ENCODE results near the gene MTMR3. TPM values are rescaled to one million over a fixed set of nuclear protein-coding genes. Genes with fewer than 3 reads are reported as not detected.

MTMR3 gene
- total and polyA plus RNA-seq, 2 experiments from 2014 or later: 12.6 to 22.2 TPM

DNA sequence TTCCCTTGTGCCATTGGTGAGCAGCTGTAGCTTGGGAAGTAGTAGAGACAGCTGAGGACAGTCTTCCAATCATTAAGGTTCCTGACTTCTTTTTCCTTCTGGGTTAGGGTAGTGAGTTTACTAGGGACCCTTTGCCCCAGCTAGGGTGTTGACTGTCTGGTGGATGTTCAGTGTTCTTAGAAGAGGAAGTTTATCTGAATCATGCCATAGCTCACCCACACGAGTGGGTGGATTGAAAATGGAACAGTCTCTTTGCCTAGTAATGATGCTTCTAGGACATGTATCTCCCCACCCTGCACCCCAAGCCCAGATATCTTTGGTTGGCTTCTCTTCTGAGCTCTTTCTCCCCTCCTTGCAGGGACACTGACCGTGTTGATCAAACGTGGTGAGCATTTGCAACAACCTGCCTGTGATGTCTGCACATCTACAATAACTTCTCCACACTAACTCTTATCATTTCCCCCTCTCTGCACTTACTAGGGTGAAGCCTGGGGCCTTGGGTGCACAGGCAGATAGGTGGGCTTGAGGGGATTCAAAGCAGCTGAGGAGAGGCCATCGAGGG, 140.2 kb downstream of the MTMR3 start:
- H3K79me2 ChIP-seq (ENCODE audit: insufficient read depth): no peaks in the 10 kb centered on the region
- in situ Hi-C loops (cut with MboI): no loop called here

DNA sequence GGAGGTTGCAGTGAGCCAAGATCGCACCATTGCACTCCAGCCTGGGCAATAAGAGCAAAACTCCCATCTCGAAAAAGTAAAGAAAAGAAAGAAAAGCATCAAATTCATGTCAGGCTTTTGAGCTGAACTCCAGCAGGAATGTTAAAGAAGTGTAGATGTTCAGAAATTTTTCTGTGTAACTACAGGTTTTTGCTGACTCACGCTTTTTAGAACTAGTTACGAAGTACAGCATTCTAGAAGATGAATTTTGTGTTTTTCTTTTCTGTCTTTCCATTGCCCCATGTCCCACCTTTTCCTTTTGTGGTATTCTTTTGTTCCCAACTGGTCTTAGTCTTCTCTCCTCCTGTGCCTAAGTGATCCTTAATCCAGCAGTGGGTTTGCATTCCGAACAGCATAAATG, 141.3 kb downstream of the MTMR3 start:
- H3K27me3 ChIP-seq (replicated peaks; ENCODE audit: insufficient read depth): no peaks in the 10 kb centered on the region
- no peak overlapping the region for H3K4me3 ChIP-seq
- peaks cover 7% of the 10 kb centered on the region; the same call in 1 of the 2 replicates for H3K4me1 ChIP-seq (ENCODE audit: insufficient read depth)
- H3K4me2 ChIP-seq (ENCODE audit: unreplicated experiment): no peak overlapping the region
- in situ Hi-C loops (cut with MboI): no loop called here
- H3K27ac ChIP-seq: no peak overlapping the region
- peaks cover 30% of the 10 kb centered on the region; the same call in 1 of the 2 replicates for H3K36me3 ChIP-seq (ENCODE audit: low read depth)
- H3F3A ChIP-seq (ENCODE audit: insufficient read depth): no peaks in the 10 kb centered on the region
- H3K9me3 ChIP-seq (ENCODE audit: low read depth): no peaks in the 10 kb centered on the region
- 89 to 96% methylated on average over 5 of the region's 5 CpGs for whole genome bisulfite sequencing, 2 experiments (ENCODE audit: low coverage in 1 of 2, low lambda C conversion rate in 2 of 2, missing lambda C conversion rate in 2 of 2)
- no peak for TF ChIP-seq EZH2 (IDR thresholded peaks at IDR 0.05; ENCODE audit: insufficient read depth, poor library complexity, severe bottlenecking)
- no peaks in the 10 kb centered on the region for H3K79me2 ChIP-seq (ENCODE audit: insufficient read depth)
- H4K20me1 ChIP-seq (ENCODE audit: insufficient read depth): no peaks in the 10 kb centered on the region
- no peak for DNase-seq
- H3K9me2 ChIP-seq (ENCODE audit: insufficient read depth): no peaks in the 10 kb centered on the region
- H3K9ac ChIP-seq: no peak overlapping the region
- H2AFZ ChIP-seq: no peak overlapping the region

More for the DNA sequence above, 140.2 kb downstream of the MTMR3 start:
- Histone ChIP-seq H3K27me3 (replicated peaks; ENCODE audit: insufficient read depth) (no peaks in the 10 kb centered on the region), H3F3A (ENCODE audit: insufficient read depth) (peaks cover 6% of the 10 kb centered on the region; the same call in 1 of the 2 replicates), H2AFZ (no peak overlapping the region), H3K9ac (no peak overlapping the region), H3K9me2 (ENCODE audit: insufficient read depth) (no peaks in the 10 kb centered on the region), H3K27ac (no peak overlapping the region), H3K4me3 (no peak overlapping the region), H3K4me2 (ENCODE audit: unreplicated experiment) (no peak overlapping the region), H3K4me1 (ENCODE audit: insufficient read depth) (peaks cover 10% of the 10 kb centered on the region; the same call in 1 of the 2 replicates), H3K36me3 (ENCODE audit: low read depth) (peaks cover 37% of the 10 kb centered on the region; the same call in 1 of the 2 replicates), H4K20me1 (ENCODE audit: insufficient read depth) (no peaks in the 10 kb centered on the region), H3K9me3 (ENCODE audit: low read depth) (no peaks in the 10 kb centered on the region)
- no peak for TF ChIP-seq EZH2 (IDR thresholded peaks at IDR 0.05; ENCODE audit: insufficient read depth, poor library complexity, severe bottlenecking)
- TF ChIP-seq EZH2phosphoT487 (IDR thresholded peaks at IDR 0.05; ENCODE audit: insufficient read depth, low read depth): no peak
- no peak for DNase-seq
- 69 to 72% methylated on average over 4 of the region's 4 CpGs for WGBS, 2 experiments (ENCODE audit: low coverage in 1 of 2, low lambda C conversion rate in 2 of 2, missing lambda C conversion rate in 2 of 2)

DNA sequence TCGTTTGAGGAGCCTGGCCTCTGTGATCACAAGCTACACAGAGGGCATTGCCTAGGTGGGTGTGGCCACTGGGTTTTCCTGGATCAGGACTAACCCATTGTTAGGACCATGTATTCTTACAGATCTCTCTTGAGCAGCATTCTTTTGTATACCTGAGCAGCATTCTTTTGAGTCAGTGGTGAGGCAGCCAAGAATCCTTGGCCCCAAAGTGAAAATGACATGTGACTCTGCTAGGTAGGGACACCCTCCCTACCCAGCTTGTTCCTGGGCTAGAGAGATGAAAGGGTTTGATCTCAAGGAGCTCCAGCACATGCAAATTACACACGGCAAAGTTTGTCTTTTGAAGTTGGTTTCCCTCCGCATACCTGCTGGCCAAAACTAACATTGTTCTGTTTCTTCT, 142.2 kb downstream of the MTMR3 start:
- Histone ChIP-seq H3K4me3 (no peak overlapping the region), H3K4me1 (ENCODE audit: insufficient read depth) (peaks cover 7% of the 10 kb centered on the region; the same call in 1 of the 2 replicates), H3K9me2 (ENCODE audit: insufficient read depth) (no peaks in the 10 kb centered on the region), H3K9ac (no peak overlapping the region), H2AFZ (no peak overlapping the region), H3F3A (ENCODE audit: insufficient read depth) (no peaks in the 10 kb centered on the region), H3K79me2 (ENCODE audit: insufficient read depth) (no peaks in the 10 kb centered on the region), H3K9me3 (ENCODE audit: low read depth) (no peaks in the 10 kb centered on the region), H3K27ac (no peak overlapping the region), H4K20me1 (ENCODE audit: insufficient read depth) (no peaks in the 10 kb centered on the region), H3K4me2 (ENCODE audit: unreplicated experiment) (no peak overlapping the region), H3K27me3 (replicated peaks; ENCODE audit: insufficient read depth) (no peaks in the 10 kb centered on the region), H3K36me3 (ENCODE audit: low read depth) (peaks cover 27% of the 10 kb centered on the region; the same call in 1 of the 2 replicates)
- in situ Hi-C loops (cut with MboI): no loop called here
- WGBS, 2 experiments (ENCODE audit: low coverage in 1 of 2, low lambda C conversion rate in 2 of 2, missing lambda C conversion rate in 2 of 2): 58 to 65% methylated on average over 3 of the region's 3 CpGs
- no peak for DNase-seq
- no peak for TF ChIP-seq EZH2phosphoT487 (IDR thresholded peaks at IDR 0.05; ENCODE audit: insufficient read depth, low read depth)
- no peak for TF ChIP-seq EZH2 (IDR thresholded peaks at IDR 0.05; ENCODE audit: insufficient read depth, poor library complexity, severe bottlenecking)

DNA sequence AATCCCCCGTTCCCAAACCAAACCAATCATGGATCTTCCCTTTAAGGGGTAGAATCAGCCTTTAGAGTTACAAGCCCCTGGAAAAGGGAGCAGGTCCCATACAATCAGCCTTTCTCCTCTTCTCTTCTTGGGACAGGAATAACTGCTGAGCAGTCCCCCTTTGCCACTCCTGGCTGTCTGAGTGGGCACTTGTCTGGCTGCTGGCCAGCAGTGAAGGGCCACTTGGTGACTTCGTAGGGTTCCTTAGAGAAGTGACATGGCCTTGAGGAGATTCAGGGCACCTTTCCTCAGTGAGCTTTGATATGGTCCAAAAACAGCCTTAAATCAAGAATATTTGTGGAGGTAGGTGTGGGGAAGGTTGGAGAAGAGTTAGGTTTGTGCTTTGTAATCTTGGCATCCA, 143.8 kb downstream of the MTMR3 start:
- Histone ChIP-seq H3K9me2 (ENCODE audit: insufficient read depth) (no peaks in the 10 kb centered on the region), H2AFZ (no peak overlapping the region), H3K4me1 (ENCODE audit: insufficient read depth) (peaks cover 7% of the 10 kb centered on the region; the same call in 1 of the 2 replicates), H3F3A (ENCODE audit: insufficient read depth) (no peaks in the 10 kb centered on the region), H3K4me2 (ENCODE audit: unreplicated experiment) (no peak overlapping the region), H3K9ac (no peak overlapping the region), H3K27ac (no peak overlapping the region), H3K79me2 (ENCODE audit: insufficient read depth) (no peaks in the 10 kb centered on the region), H3K4me3 (no peak overlapping the region), H3K27me3 (replicated peaks; ENCODE audit: insufficient read depth) (no peaks in the 10 kb centered on the region), H3K36me3 (ENCODE audit: low read depth) (peaks cover 27% of the 10 kb centered on the region; the same call in 1 of the 2 replicates), H3K9me3 (ENCODE audit: low read depth) (no peaks in the 10 kb centered on the region), H4K20me1 (ENCODE audit: insufficient read depth) (no peaks in the 10 kb centered on the region)
- no peak for DNase-seq
- TF ChIP-seq EZH2phosphoT487 (IDR thresholded peaks at IDR 0.05; ENCODE audit: insufficient read depth, low read depth): no peak
- no peak for TF ChIP-seq EZH2 (IDR thresholded peaks at IDR 0.05; ENCODE audit: insufficient read depth, poor library complexity, severe bottlenecking)
- 98 to 100% methylated on average over 2 of the region's 2 CpGs for WGBS, 2 experiments (ENCODE audit: low coverage in 1 of 2, low lambda C conversion rate in 2 of 2, missing lambda C conversion rate in 2 of 2)
- in situ Hi-C loops (cut with MboI): no loop called here

Measured in GM23248 (cell line).